GM21360 (cell line): Measurements from ENCODE around the gene SLC29A4.
"Not testable (repeated sequence)": the region's sequence is repeated elsewhere in the genome, so short reads cannot be mapped to it uniquely, and the experiment has no call there.

Experiments
- ATAC-seq: cut with Tn5 transposase; IDR thresholded peaks from one replicate; pipeline ENCODE4 v1.9.1; 2021; ENCODE audit warnings: mild to moderate bottlenecking, moderate library complexity; ENCODE audit not compliant: unreplicated experiment

The SLC29A4 gene

GRCh38 chr7:5282543-5283316 lies at the start of gene SLC29A4:
Gene SLC29A4 (plus strand): TSS chr7:5282943. CDS start chr7:5287817, 4,874 bp downstream.
- ATAC-seq, result no peak

GRCh38 chr7:5234852-5235831 lies 47.6 kb upstream of the SLC29A4 start:
- no peak for ATAC-seq

- ATAC-seq, result no peak
These were observed 45.5 kb upstream of the SLC29A4 start for GRCh38 chr7:5237286-5237685.

GRCh38 chr7:5238500-5238899 lies 44.2 kb upstream of the SLC29A4 start:
- ATAC-seq, result no peak

GRCh38 chr7:5243261-5243660 lies 39.5 kb upstream of the SLC29A4 start:
- no peak for ATAC-seq

- no peak for ATAC-seq
These were observed 34.4 kb upstream of the SLC29A4 start for GRCh38 chr7:5248201-5248885.

- not testable (repeated sequence) for ATAC-seq
These were observed 32.0 kb upstream of the SLC29A4 start for GRCh38 chr7:5250787-5251186.

GRCh38 chr7:5253529-5253928 lies 29.2 kb upstream of the SLC29A4 start:
- ATAC-seq, result not testable (repeated sequence)

GRCh38 chr7:5254371-5254770 lies 28.4 kb upstream of the SLC29A4 start:
- ATAC-seq, result not testable (repeated sequence)

- ATAC-seq, result no peak
These were observed 26.9 kb upstream of the SLC29A4 start for GRCh38 chr7:5255832-5256231.

GRCh38 chr7:5260530-5261068 lies 22.1 kb upstream of the SLC29A4 start:
- not testable (repeated sequence) for ATAC-seq

- not testable (repeated sequence) for ATAC-seq
These were observed 19.7 kb upstream of the SLC29A4 start for GRCh38 chr7:5263066-5263465.

- ATAC-seq, result no peak
These were observed 17.2 kb upstream of the SLC29A4 start for GRCh38 chr7:5265320-5266190.

GRCh38 chr7:5266191-5267028 lies 16.3 kb upstream of the SLC29A4 start:
- ATAC-seq, result no peak

GRCh38 chr7:5267829-5268228 lies 14.9 kb upstream of the SLC29A4 start:
- not testable (repeated sequence) for ATAC-seq

- not testable (repeated sequence) for ATAC-seq
These were observed 12.6 kb upstream of the SLC29A4 start for GRCh38 chr7:5269992-5270657.

- no peak for ATAC-seq
These were observed 12.0 kb upstream of the SLC29A4 start for GRCh38 chr7:5270788-5271187.

- ATAC-seq, result not testable (repeated sequence)
These were observed 8.8 kb upstream of the SLC29A4 start for GRCh38 chr7:5273831-5274405.
